Type B pancreatic cell (in vitro differentiated cells): Measurements from ENCODE around the gene SPATA2L. TPM values are rescaled to one million over a fixed set of nuclear protein-coding genes. Genes with fewer than 3 reads are reported as not detected.

ENCODE experiments used
- DNase-seq: peaks from one replicate; pipeline ENCODE4 v3.0.0; 2021; ENCODE audit warnings: mixed read lengths; ENCODE audit not compliant: unreplicated experiment; ENCODE audit errors: extremely low spot score
- H3K27ac Mint-ChIP-seq: 2 replicates; pipeline ENCODE4 v1.8.0; 2021; ENCODE audit warnings: mild to moderate bottlenecking, mixed read lengths
- H3K27me3 Mint-ChIP-seq: 2 replicates; pipeline ENCODE4 v1.8.0; 2021; ENCODE audit warnings: mixed read lengths
- H3K36me3 Mint-ChIP-seq: 2 replicates; pipeline ENCODE4 v1.8.0; 2021; ENCODE audit warnings: mixed read lengths
- H3K4me1 Mint-ChIP-seq: one replicate; pipeline ENCODE4 v1.8.0; 2021; ENCODE audit warnings: mixed read lengths; ENCODE audit not compliant: unreplicated experiment
- H3K4me3 Mint-ChIP-seq: 2 replicates; pipeline ENCODE4 v1.8.0; 2021; ENCODE audit warnings: mild to moderate bottlenecking, mixed read lengths
- H3K9me3 Mint-ChIP-seq: 2 replicates; pipeline ENCODE4 v1.8.0; 2021; ENCODE audit warnings: mixed read lengths
- total RNA-seq: library from RNA; stranded (reverse); gene quantifications from 2 replicates; pipeline ENCODE4 v1.2.1, GENCODE V29; 2021; ENCODE audit warnings: low replicate concordance
- TF ChIP-seq, protein P1 (sequence below): fragments of 200-600 bp; sonication (generic); conservative IDR thresholded peaks from 2 replicates; pipeline ENCODE4 v1.5.0; 2021; ENCODE audit warnings: antibody characterized with exemption, mild to moderate bottlenecking

Gene SPATA2L
- total RNA-seq, 1 donor from 2014 or later = 12.6 TPM

DNA sequence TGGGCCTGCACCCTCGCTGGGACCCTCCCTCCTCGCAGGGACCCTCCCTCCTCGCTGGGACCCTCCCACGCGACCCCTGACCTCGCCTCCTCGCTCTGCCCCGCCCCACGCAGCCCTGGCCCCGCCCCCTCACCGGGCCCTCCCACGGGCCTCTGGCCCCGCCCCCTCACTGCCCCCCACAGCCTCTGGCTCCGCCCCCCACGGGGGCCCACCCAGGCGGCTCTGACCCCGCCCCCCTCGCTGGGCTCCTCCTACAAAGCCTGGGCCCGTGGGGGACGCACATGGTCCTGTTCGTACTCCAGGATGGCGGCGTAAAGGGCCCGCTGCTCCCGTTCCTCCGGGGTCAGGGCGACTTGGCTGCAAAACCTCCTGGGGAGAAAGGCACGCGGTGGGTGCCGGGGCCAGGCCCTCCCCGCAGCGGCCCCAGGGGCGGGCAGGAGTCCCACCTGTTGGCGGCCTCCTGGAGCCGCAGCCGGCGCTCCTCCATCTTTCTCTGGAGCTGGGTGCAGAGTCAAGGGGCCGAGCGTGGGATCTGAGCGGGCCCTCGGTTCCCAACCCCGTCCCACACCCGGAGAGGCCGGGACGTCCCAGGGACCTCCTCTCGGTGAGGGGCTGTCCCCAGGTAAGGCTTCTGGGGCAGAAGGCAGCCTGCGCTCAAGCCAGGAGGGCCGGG, 10.2 kb upstream of the SPATA2L start:
- TF ChIP-seq, protein P1, sequence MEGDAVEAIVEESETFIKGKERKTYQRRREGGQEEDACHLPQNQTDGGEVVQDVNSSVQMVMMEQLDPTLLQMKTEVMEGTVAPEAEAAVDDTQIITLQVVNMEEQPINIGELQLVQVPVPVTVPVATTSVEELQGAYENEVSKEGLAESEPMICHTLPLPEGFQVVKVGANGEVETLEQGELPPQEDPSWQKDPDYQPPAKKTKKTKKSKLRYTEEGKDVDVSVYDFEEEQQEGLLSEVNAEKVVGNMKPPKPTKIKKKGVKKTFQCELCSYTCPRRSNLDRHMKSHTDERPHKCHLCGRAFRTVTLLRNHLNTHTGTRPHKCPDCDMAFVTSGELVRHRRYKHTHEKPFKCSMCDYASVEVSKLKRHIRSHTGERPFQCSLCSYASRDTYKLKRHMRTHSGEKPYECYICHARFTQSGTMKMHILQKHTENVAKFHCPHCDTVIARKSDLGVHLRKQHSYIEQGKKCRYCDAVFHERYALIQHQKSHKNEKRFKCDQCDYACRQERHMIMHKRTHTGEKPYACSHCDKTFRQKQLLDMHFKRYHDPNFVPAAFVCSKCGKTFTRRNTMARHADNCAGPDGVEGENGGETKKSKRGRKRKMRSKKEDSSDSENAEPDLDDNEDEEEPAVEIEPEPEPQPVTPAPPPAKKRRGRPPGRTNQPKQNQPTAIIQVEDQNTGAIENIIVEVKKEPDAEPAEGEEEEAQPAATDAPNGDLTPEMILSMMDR = no peak
- Mint-ChIP-seq H3K4me3 (peak overlapping the region; percentile 77), H3K4me1 (no peaks in the 10 kb centered on the region), H3K36me3 (peaks cover 4% of the 10 kb centered on the region), H3K27me3 (no peaks in the 10 kb centered on the region), H3K9me3 (no peaks in the 10 kb centered on the region), H3K27ac (no peak overlapping the region)
- no peak for DNase-seq

GRCh38 chr16:89710709-89711564, 9.4 kb upstream of the SPATA2L start:
- Mint-ChIP-seq H3K36me3 (peaks cover 4% of the 10 kb centered on the region), H3K4me3 (no peak overlapping the region), H3K27me3 (peaks cover 2% of the 10 kb centered on the region), H3K9me3 (no peaks in the 10 kb centered on the region), H3K27ac (no peak overlapping the region), H3K4me1 (peaks cover 2% of the 10 kb centered on the region)
- DNase-seq = no peak
- TF ChIP-seq, protein P1 = no peak

- no peak for DNase-seq
- Mint-ChIP-seq H3K4me1 (peaks cover 4% of the 10 kb centered on the region), H3K9me3 (no peaks in the 10 kb centered on the region), H3K27ac (no peak overlapping the region), H3K36me3 (peaks cover 2% of the 10 kb centered on the region), H3K27me3 (peaks cover 4% of the 10 kb centered on the region), H3K4me3 (peak overlapping the region; percentile 61)
- TF ChIP-seq, protein P1 = no peak
These were observed 8.4 kb upstream of the SPATA2L start for GRCh38 chr16:89709716-89710432.

- H3K27me3 Mint-ChIP-seq = peaks cover 4% of the 10 kb centered on the region
- H3K27ac Mint-ChIP-seq = no peak overlapping the region
- TF ChIP-seq, protein P1 = no peak
- no peak overlapping the region for H3K4me3 Mint-ChIP-seq
- DNase-seq = no peak
- H3K4me1 Mint-ChIP-seq = peaks cover 4% of the 10 kb centered on the region
- no peaks in the 10 kb centered on the region for H3K9me3 Mint-ChIP-seq
- no peaks in the 10 kb centered on the region for H3K36me3 Mint-ChIP-seq
These were observed 7.7 kb upstream of the SPATA2L start for GRCh38 chr16:89709166-89709565.

- H3K4me1 Mint-ChIP-seq = peaks cover 4% of the 10 kb centered on the region
- no peak for DNase-seq
- TF ChIP-seq, protein P1 = no peak
- no peak overlapping the region for H3K27ac Mint-ChIP-seq
- H3K36me3 Mint-ChIP-seq = no peaks in the 10 kb centered on the region
- peaks cover 4% of the 10 kb centered on the region for H3K27me3 Mint-ChIP-seq
- H3K4me3 Mint-ChIP-seq = no peak overlapping the region
- no peaks in the 10 kb centered on the region for H3K9me3 Mint-ChIP-seq
These were observed 7.0 kb upstream of the SPATA2L start for GRCh38 chr16:89708481-89708931.
